HepG2 (cell line): Measurements from ENCODE around the gene ENGASE.

Source experiments
- ARNT ChIP-seq: fragments of 450-650 bp; IDR thresholded peaks from 2 replicates; pipeline ENCODE4 v1.6.1; 2017
- BRCA1 ChIP-seq: sonication (generic); formaldehyde crosslinking; IDR thresholded peaks from 2 replicates; pipeline ENCODE4 v1.4.0; 2020; ENCODE audit warnings: missing genetic modification reagents
- ETS1 ChIP-seq: sonication (generic); formaldehyde crosslinking; IDR thresholded peaks from 2 replicates; pipeline ENCODE4 v1.4.0; 2020; ENCODE audit warnings: missing genetic modification reagents
- FOXK2 ChIP-seq: fragments of 450-650 bp; IDR thresholded peaks from 2 replicates; pipeline ENCODE4 v1.6.1; 2016
- GTF2F1 ChIP-seq: fragments of 150-350 bp; IDR thresholded peaks from 2 replicates; pipeline ENCODE4 v1.6.1; 2014; ENCODE audit warnings: low read length
- HINFP ChIP-seq: sonication (generic); formaldehyde crosslinking; IDR thresholded peaks from 2 replicates; pipeline ENCODE4 v1.4.0; 2020; ENCODE audit warnings: low read depth, mild to moderate bottlenecking, missing genetic modification reagents
- NFE2L2 ChIP-seq: fragments of 150-350 bp; IDR thresholded peaks from 2 replicates; pipeline ENCODE4 v1.6.1; 2014; ENCODE audit warnings: low read length
- POLR2AphosphoS5 ChIP-seq: IDR thresholded peaks from 2 replicates; pipeline ENCODE4 v1.6.1; 2012; ENCODE audit warnings: low read depth, low read length
- TBL1XR1 ChIP-seq: fragments of 150-350 bp; IDR thresholded peaks from 2 replicates; pipeline ENCODE4 v1.6.1; 2014; ENCODE audit warnings: borderline replicate concordance, low read length; ENCODE audit not compliant: partially characterized antibody
- TEAD2 ChIP-seq: sonication (generic); formaldehyde crosslinking; IDR thresholded peaks from 2 replicates; pipeline ENCODE4 v1.9.0; 2021; ENCODE audit warnings: missing genetic modification reagents
- TRIM24 ChIP-seq: sonication (generic); formaldehyde crosslinking; IDR thresholded peaks from 2 replicates; pipeline ENCODE4 v1.8.0; 2022; ENCODE audit warnings: mild to moderate bottlenecking, missing genetic modification reagents
- ZNF790 ChIP-seq: sonication (generic); formaldehyde crosslinking; IDR thresholded peaks from 2 replicates; pipeline ENCODE4 v1.8.0; 2022; ENCODE audit warnings: missing genetic modification reagents, mild to moderate bottlenecking, borderline replicate concordance
- TF ChIP-seq, protein P1 (sequence below): sonication (generic); formaldehyde crosslinking; IDR thresholded peaks from 2 replicates; pipeline ENCODE4 v1.4.0; 2020; ENCODE audit warnings: missing genetic modification reagents
- TF ChIP-seq, protein P2 (sequence below): IDR thresholded peaks from 2 replicates; pipeline ENCODE4 v1.6.1; 2016; ENCODE audit warnings: missing biosample characterization, missing genetic modification reagents, low read depth

DNA sequence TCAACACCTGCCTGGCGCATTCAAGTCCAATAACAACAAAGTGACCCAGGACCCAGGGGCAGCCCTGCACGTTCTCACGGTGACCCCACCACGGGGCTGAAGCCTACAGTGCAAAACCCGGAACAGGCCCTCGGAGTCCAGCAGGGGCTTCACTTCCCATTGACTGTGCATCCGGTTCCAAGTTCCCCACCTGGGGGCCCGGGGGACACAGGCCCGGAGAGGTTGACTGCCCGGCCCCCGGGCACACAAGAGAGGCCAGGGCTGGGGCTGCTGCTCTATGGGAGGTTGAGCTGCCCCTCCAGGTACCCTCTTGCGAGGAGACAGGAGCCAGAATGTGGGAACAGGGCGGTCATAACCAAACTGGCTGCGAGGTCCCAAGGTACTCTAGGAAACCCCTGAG is 31.3 kb downstream of the ENGASE start:
- TF ChIP-seq GTF2F1: no peak
- TF ChIP-seq TBL1XR1: no peak
- no peak for TF ChIP-seq BRCA1 (CRISPR knock-in tag)
- TF ChIP-seq, protein P1, sequence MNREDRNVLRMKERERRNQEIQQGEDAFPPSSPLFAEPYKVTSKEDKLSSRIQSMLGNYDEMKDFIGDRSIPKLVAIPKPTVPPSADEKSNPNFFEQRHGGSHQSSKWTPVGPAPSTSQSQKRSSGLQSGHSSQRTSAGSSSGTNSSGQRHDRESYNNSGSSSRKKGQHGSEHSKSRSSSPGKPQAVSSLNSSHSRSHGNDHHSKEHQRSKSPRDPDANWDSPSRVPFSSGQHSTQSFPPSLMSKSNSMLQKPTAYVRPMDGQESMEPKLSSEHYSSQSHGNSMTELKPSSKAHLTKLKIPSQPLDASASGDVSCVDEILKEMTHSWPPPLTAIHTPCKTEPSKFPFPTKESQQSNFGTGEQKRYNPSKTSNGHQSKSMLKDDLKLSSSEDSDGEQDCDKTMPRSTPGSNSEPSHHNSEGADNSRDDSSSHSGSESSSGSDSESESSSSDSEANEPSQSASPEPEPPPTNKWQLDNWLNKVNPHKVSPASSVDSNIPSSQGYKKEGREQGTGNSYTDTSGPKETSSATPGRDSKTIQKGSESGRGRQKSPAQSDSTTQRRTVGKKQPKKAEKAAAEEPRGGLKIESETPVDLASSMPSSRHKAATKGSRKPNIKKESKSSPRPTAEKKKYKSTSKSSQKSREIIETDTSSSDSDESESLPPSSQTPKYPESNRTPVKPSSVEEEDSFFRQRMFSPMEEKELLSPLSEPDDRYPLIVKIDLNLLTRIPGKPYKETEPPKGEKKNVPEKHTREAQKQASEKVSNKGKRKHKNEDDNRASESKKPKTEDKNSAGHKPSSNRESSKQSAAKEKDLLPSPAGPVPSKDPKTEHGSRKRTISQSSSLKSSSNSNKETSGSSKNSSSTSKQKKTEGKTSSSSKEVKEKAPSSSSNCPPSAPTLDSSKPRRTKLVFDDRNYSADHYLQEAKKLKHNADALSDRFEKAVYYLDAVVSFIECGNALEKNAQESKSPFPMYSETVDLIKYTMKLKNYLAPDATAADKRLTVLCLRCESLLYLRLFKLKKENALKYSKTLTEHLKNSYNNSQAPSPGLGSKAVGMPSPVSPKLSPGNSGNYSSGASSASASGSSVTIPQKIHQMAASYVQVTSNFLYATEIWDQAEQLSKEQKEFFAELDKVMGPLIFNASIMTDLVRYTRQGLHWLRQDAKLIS (CRISPR knock-in tag): no peak
- no peak for TF ChIP-seq NFE2L2
- TF ChIP-seq TEAD2 (CRISPR knock-in tag): no peak
- TF ChIP-seq, protein P2, sequence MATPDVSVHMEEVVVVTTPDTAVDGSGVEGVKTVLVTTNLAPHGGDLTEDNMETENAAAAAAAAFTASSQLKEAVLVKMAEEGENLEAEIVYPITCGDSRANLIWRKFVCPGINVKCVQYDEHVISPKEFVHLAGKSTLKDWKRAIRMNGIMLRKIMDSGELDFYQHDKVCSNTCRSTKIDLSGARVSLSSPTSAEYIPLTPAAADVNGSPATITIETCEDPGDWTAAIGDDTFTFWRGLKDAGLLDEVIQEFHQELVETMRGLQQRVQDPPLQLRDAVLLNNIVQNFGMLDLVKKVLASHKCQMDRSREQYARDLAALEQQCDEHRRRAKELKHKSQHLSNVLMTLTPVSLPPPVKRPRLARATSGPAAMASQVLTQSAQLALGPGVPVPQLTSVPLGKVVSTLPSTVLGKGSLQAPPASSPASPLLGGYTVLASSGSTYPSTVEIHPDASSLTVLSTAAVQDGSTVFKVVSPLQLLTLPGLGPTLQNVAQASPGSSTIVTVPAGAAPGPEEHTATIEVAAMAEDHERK: no peak
- no peak for TF ChIP-seq ETS1 (CRISPR knock-in tag)
- TF ChIP-seq ARNT: no peak
- TF ChIP-seq ZNF790 (CRISPR knock-in tag): no peak
- no peak for TF ChIP-seq POLR2AphosphoS5
- TF ChIP-seq FOXK2: no peak
- no peak for TF ChIP-seq TRIM24 (CRISPR knock-in tag)
- TF ChIP-seq HINFP (CRISPR knock-in tag): no peak
